ENCODE results near the gene BCLAF3.

DNA sequence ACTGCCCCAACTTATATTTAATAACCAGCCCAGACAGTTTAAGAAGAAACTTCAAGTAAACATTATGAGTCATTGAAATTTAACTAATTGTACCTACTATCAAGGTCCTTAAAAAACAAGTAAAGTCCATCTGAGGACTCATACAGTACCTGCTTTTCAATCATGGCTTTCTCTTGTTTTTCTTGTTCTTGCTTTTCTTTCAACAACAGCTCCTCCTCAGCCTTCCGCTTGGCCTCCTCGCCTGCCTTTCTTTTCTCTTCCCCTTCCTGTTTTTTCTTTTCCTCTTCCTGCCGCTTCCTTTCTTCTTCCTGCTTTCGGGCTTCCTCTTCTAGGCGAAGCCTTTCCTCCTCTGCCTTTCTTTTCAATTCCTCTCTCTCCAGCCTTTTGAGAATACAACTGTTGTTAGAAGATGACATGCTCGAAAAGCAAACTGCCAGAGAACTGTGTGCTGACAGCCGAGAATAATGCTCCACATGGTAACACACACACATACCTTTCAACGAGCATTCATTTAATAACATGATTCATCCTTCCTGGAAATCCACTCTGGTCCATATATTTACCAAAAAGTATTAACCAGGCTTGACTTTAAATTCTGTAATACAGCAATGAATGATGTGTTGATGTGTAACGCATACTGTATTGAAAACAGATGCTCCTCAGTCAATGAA is 25.2 kb upstream of the BCLAF3 start:
- TF ChIP-seq CTCF (IDR thresholded peaks at IDR 0.05) = no peak
- TF ChIP-seq POLR2A (IDR thresholded peaks at IDR 0.05) = no peak
